Panc1 (cell line): ENCODE results near the gene PCDHGA1. TPM values are rescaled to one million over a fixed set of nuclear protein-coding genes. Genes with fewer than 3 reads are reported as not detected.
"Not testable (repeated sequence)": the region's sequence is repeated elsewhere in the genome, so short reads cannot be mapped to it uniquely, and the experiment has no call there.

ENCODE experiments used
- ATAC-seq: fragments of 200-7000 bp; cut with Tn5 transposase; 2 replicates; pipeline ENCODE4 v1.9.1; 2020; ENCODE audit warnings: mild to moderate bottlenecking, moderate library complexity
- BruUV-seq: library from RNA; stranded (reverse); fragments of 400-500 nt; replicated peaks from 2 replicates; lab custom pipeline; 2021; lab: Mats Ljungman, UMichigan
- CTCF ChIA-PET: fragments of 300-600 bp; sonication (Branson Sonifier 250); formaldehyde crosslinking; loops from one replicate; lab custom pipeline; 2022; ENCODE audit warnings: antibody characterized with exemption; lab: Charles Lee
- POLR2A ChIA-PET: fragments of 300-600 bp; sonication (Branson Sonifier 250); formaldehyde crosslinking; loops from one replicate; lab custom pipeline; 2022; ENCODE audit warnings: antibody characterized with exemption; lab: Charles Lee
- DNase-seq: peaks from one replicate; pipeline ENCODE4 v3.0.0-alpha.2; 2010; ENCODE audit warnings: low read depth, low spot score
- H3K27ac ChIP-seq: 2 replicates; pipeline ENCODE4 v1.5.1; 2011; ENCODE audit warnings: mild to moderate bottlenecking, low read length, inconsistent platforms
- H3K27me3 ChIP-seq: fragments of 200-500 bp; sonication (Bioruptor generic); 2 replicates; pipeline ENCODE4 v1.6.0; 2014; ENCODE audit warnings: low read length, inconsistent platforms; ENCODE audit not compliant: control insufficient read depth, insufficient read depth
- H3K36me3 ChIP-seq: fragments of 200-500 bp; sonication (Bioruptor generic); 2 replicates; pipeline ENCODE4 v1.5.1; 2014; ENCODE audit warnings: inconsistent platforms, mild to moderate bottlenecking, low read length, moderate library complexity; ENCODE audit not compliant: control insufficient read depth, insufficient read depth
- H3K4me1 ChIP-seq: 2 replicates; pipeline ENCODE4 v1.5.1; 2011; ENCODE audit warnings: inconsistent platforms, mild to moderate bottlenecking, low read length, moderate library complexity; ENCODE audit not compliant: control insufficient read depth, insufficient read depth
- H3K4me3 ChIP-seq, 2 experiments: 2 replicates each; pipeline ENCODE4 v1.5.1; 2011 to 2012; ENCODE audit warnings: low read depth in 2 of 2, low read length in 2 of 2, mild to moderate bottlenecking in 2 of 2, inconsistent platforms in 1 of 2, moderate library complexity in 1 of 2
- H3K9me3 ChIP-seq: fragments of 200-500 bp; sonication (Bioruptor generic); 2 replicates; pipeline ENCODE4 v1.5.1; 2014; ENCODE audit warnings: low read depth, mild to moderate bottlenecking, inconsistent platforms, low read length, moderate library complexity; ENCODE audit not compliant: control insufficient read depth, insufficient read depth
- POLR2AphosphoS5 ChIP-seq: IDR thresholded peaks from 2 replicates; pipeline ENCODE4 v1.6.1; 2012; ENCODE audit warnings: mild to moderate bottlenecking, low read depth, low read length, moderate library complexity
- TCF7L2 ChIP-seq: IDR thresholded peaks from 2 replicates; pipeline ENCODE4 v1.6.1; 2011; ENCODE audit warnings: mild to moderate bottlenecking, low read depth, low read length, inconsistent platforms
- in situ Hi-C: cut with HindIII; loops from 2 replicates; pipeline ENCODE4 v1.10.0; 2016; ENCODE audit warnings: low sequenced_read_pairs, low pct_unique_long_range_greater_than_20kb
- intact Hi-C: fragments of 100-400 bp; cut with micrococcal nuclease; formaldehyde crosslinking; loops from one replicate; pipeline ENCODE4 v1.10.0; 2022; ENCODE audit not compliant: unreplicated experiment
- total RNA-seq: library from RNA; stranded (reverse); gene quantifications from one replicate; pipeline ENCODE4 v1.2.1, GENCODE V29; 2021; ENCODE audit not compliant: unreplicated experiment
- TF ChIP-seq, protein P1 (sequence below): fragments of 450-650 bp; IDR thresholded peaks from 2 replicates; pipeline ENCODE4 v1.5.1; 2017; ENCODE audit warnings: mild to moderate bottlenecking
- TF ChIP-seq, protein P2 (sequence below), 2 experiments: IDR thresholded peaks; 2 replicates each; pipeline ENCODE4 v1.6.1; 2011 to 2012; ENCODE audit warnings: low read depth in 2 of 2, control low read depth in 1 of 2, low read length in 1 of 2, mild to moderate bottlenecking in 1 of 2, moderate library complexity in 1 of 2; ENCODE audit not compliant: insufficient read depth in 1 of 2

The PCDHGA1 gene
- total RNA-seq, 1 experiment from 2014 or later = 0.92 TPM

DNA sequence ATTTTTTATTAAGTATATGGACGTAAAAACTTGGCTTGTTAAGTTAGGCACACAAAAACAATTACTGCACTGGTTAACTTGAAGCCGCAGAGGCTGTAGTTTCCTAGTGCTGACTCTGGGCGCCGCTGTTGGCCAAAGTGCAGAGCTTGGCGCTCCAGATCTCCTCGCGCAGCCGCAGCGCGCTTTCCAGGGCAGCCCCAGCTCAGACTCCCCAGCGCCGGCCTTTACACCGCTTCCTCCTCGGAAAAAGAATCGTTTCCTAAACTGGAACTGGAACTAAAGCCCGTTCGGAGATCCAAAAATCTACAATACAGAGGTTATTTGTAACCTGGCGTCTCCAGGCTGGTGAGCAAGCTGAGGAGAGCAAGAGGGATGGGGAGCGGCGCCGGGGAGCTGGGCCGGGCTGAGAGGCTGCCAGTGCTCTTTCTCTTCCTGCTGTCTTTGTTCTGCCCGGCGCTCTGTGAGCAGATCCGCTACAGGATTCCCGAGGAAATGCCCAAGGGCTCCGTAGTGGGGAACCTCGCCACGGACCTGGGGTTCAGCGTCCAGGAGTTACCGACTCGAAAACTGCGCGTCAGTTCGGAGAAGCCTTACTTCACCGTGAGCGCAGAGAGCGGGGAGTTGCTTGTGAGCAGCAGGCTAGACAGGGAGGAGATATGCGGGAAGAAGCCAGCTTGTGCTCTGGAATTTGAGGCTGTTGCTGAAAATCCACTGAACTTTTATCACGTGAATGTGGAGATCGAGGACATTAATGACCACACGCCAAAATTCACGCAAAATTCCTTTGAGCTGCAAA lies 67.6 kb downstream of the PCDHGA1 start, which contains the start of gene PCDHGB5:
PCDHGB5 (plus strand) TSS at position 192 of the 796 bp plus-strand sequence; CDS start at position 373, 181 bp downstream.
- H3K27ac ChIP-seq, DNase-seq, H3K27me3 ChIP-seq, H3K4me3 ChIP-seq, H3K9me3 ChIP-seq, BruUV-seq, ATAC-seq, CTCF ChIA-PET, H3K36me3 ChIP-seq, in situ Hi-C loops, POLR2A ChIA-PET, intact Hi-C loops, H3K4me1 ChIP-seq: not testable (repeated sequence)
- TF ChIP-seq, protein P1, sequence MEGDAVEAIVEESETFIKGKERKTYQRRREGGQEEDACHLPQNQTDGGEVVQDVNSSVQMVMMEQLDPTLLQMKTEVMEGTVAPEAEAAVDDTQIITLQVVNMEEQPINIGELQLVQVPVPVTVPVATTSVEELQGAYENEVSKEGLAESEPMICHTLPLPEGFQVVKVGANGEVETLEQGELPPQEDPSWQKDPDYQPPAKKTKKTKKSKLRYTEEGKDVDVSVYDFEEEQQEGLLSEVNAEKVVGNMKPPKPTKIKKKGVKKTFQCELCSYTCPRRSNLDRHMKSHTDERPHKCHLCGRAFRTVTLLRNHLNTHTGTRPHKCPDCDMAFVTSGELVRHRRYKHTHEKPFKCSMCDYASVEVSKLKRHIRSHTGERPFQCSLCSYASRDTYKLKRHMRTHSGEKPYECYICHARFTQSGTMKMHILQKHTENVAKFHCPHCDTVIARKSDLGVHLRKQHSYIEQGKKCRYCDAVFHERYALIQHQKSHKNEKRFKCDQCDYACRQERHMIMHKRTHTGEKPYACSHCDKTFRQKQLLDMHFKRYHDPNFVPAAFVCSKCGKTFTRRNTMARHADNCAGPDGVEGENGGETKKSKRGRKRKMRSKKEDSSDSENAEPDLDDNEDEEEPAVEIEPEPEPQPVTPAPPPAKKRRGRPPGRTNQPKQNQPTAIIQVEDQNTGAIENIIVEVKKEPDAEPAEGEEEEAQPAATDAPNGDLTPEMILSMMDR = peak; percentile 32

GRCh38 chr5:141398608-141399007 lies 68.3 kb downstream of the PCDHGA1 start:
- intact Hi-C loops (no loop called here), in situ Hi-C loops (no loop called here)
- Histone ChIP-seq H3K27ac (no peak overlapping the region), H3K36me3 (no peaks in the 10 kb centered on the region), H3K4me3 (no peak overlapping the region), H3K27me3 (no peaks in the 10 kb centered on the region; the same call in 1 of the 2 replicates), H3K9me3 (no peaks in the 10 kb centered on the region), H3K4me1 (no peaks in the 10 kb centered on the region)
- TF ChIP-seq TCF7L2 (no peak), POLR2AphosphoS5 (no peak)
- TF ChIP-seq, protein P1 = no peak
- TF ChIP-seq, protein P2, sequence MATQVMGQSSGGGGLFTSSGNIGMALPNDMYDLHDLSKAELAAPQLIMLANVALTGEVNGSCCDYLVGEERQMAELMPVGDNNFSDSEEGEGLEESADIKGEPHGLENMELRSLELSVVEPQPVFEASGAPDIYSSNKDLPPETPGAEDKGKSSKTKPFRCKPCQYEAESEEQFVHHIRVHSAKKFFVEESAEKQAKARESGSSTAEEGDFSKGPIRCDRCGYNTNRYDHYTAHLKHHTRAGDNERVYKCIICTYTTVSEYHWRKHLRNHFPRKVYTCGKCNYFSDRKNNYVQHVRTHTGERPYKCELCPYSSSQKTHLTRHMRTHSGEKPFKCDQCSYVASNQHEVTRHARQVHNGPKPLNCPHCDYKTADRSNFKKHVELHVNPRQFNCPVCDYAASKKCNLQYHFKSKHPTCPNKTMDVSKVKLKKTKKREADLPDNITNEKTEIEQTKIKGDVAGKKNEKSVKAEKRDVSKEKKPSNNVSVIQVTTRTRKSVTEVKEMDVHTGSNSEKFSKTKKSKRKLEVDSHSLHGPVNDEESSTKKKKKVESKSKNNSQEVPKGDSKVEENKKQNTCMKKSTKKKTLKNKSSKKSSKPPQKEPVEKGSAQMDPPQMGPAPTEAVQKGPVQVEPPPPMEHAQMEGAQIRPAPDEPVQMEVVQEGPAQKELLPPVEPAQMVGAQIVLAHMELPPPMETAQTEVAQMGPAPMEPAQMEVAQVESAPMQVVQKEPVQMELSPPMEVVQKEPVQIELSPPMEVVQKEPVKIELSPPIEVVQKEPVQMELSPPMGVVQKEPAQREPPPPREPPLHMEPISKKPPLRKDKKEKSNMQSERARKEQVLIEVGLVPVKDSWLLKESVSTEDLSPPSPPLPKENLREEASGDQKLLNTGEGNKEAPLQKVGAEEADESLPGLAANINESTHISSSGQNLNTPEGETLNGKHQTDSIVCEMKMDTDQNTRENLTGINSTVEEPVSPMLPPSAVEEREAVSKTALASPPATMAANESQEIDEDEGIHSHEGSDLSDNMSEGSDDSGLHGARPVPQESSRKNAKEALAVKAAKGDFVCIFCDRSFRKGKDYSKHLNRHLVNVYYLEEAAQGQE (IDR thresholded peaks at IDR 0.05; ENCODE audit: insufficient read depth in 1 of 2, low read depth in 2 of 2, low read length in 1 of 2) = no peak
- DNase-seq (no peak), ATAC-seq (no peak)
- BruUV-seq = no TSS peak
- ChIA-PET POLR2A (no interaction called here), CTCF (no interaction called here)
